HL-60 (cell line): Measurements from ENCODE around the gene PCIF1.

Source experiments
- DNase-seq, 2 experiments: peaks; one replicate each; pipeline ENCODE4 v3.0.0-alpha.2; 2010 to 2020; ENCODE audit warnings: low read depth in 1 of 2, low spot score in 1 of 2
- H3K27ac ChIP-seq: fragments of 250-450 bp; sonication (Bioruptor Pico); replicated peaks from 2 replicates; pipeline ENCODE4 v1.5.1; 2020; ENCODE audit warnings: mild to moderate bottlenecking, moderate library complexity
- H3K27me3 ChIP-seq: fragments of 250-450 bp; sonication (Bioruptor Pico); 2 replicates; pipeline ENCODE4 v1.5.1; 2021; ENCODE audit warnings: mild to moderate bottlenecking, moderate library complexity; ENCODE audit not compliant: insufficient read depth, poor library complexity, severe bottlenecking
- H3K4me3 ChIP-seq: replicated peaks from 2 replicates; pipeline ENCODE4 v1.5.1; 2011; ENCODE audit warnings: mild to moderate bottlenecking, control low read depth, low read length; ENCODE audit not compliant: insufficient read depth
- GABPA ChIP-seq: IDR thresholded peaks from 2 replicates; pipeline ENCODE4 v1.6.1; 2012; ENCODE audit warnings: low read depth
- POLR2AphosphoS5 ChIP-seq: IDR thresholded peaks from 2 replicates; pipeline ENCODE4 v1.6.1; 2012; ENCODE audit warnings: low read depth
- SPI1 ChIP-seq: IDR thresholded peaks from 2 replicates; pipeline ENCODE4 v1.6.1; 2012; ENCODE audit warnings: low read depth, mild to moderate bottlenecking, borderline replicate concordance
- TF ChIP-seq, protein P1 (sequence below): IDR thresholded peaks from one replicate; pipeline ENCODE4 v1.5.1; 2011; ENCODE audit warnings: low read length, control low read depth, inconsistent platforms; ENCODE audit not compliant: insufficient read depth
- TF ChIP-seq, protein P2 (sequence below): IDR thresholded peaks from 2 replicates; pipeline ENCODE4 v1.6.1; 2012; ENCODE audit warnings: low read depth; ENCODE audit not compliant: insufficient replicate concordance

The PCIF1 gene

DNA sequence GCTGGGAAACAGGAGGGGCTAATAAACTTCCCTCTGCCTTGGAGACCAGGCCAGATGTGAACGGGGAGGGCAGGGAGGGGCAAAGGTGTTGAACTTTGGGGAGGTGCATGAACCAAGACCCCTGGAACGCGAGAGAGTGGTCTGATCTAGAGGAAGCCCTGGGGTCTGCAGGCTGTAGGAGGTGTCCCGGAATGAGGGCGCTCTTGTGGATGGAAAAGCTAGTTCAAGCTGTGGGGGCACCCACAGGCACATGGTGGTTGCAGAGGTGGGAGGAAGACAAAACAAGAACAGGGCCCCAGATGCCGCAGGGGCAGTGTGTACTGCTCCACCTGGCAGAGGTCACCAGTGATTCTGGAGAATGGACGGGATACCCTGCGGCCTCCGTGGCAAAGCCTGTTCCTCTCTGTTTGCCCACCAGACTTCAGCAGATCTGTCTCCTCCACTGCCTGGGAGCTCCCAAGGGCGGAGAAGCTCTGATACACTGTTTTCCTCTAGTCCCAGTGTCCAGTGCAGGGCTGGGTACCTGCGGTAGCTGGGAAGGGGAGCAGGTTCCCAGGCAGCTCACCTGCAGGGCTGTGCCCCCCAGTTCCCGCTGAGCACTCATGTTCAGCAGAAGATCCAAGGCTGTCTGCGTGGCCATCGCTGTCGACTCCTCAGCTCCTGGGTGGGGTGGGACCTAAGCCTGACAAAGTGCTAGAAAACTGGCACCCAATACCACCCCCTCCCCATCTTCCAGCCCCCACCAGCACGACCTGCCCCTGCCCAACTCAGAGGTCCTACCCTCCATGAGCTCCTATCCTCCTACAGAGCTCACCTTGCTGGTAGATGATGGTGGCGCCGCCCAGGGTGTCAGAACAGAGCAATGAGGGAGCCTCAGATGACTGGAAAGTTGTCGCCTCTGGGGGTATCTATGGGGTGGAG is 22.8 kb downstream of the PCIF1 start:
- TF ChIP-seq GABPA (no peak), SPI1 (no peak), POLR2AphosphoS5 (no peak)
- TF ChIP-seq, protein P1, sequence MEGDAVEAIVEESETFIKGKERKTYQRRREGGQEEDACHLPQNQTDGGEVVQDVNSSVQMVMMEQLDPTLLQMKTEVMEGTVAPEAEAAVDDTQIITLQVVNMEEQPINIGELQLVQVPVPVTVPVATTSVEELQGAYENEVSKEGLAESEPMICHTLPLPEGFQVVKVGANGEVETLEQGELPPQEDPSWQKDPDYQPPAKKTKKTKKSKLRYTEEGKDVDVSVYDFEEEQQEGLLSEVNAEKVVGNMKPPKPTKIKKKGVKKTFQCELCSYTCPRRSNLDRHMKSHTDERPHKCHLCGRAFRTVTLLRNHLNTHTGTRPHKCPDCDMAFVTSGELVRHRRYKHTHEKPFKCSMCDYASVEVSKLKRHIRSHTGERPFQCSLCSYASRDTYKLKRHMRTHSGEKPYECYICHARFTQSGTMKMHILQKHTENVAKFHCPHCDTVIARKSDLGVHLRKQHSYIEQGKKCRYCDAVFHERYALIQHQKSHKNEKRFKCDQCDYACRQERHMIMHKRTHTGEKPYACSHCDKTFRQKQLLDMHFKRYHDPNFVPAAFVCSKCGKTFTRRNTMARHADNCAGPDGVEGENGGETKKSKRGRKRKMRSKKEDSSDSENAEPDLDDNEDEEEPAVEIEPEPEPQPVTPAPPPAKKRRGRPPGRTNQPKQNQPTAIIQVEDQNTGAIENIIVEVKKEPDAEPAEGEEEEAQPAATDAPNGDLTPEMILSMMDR: no peak
- TF ChIP-seq, protein P2, sequence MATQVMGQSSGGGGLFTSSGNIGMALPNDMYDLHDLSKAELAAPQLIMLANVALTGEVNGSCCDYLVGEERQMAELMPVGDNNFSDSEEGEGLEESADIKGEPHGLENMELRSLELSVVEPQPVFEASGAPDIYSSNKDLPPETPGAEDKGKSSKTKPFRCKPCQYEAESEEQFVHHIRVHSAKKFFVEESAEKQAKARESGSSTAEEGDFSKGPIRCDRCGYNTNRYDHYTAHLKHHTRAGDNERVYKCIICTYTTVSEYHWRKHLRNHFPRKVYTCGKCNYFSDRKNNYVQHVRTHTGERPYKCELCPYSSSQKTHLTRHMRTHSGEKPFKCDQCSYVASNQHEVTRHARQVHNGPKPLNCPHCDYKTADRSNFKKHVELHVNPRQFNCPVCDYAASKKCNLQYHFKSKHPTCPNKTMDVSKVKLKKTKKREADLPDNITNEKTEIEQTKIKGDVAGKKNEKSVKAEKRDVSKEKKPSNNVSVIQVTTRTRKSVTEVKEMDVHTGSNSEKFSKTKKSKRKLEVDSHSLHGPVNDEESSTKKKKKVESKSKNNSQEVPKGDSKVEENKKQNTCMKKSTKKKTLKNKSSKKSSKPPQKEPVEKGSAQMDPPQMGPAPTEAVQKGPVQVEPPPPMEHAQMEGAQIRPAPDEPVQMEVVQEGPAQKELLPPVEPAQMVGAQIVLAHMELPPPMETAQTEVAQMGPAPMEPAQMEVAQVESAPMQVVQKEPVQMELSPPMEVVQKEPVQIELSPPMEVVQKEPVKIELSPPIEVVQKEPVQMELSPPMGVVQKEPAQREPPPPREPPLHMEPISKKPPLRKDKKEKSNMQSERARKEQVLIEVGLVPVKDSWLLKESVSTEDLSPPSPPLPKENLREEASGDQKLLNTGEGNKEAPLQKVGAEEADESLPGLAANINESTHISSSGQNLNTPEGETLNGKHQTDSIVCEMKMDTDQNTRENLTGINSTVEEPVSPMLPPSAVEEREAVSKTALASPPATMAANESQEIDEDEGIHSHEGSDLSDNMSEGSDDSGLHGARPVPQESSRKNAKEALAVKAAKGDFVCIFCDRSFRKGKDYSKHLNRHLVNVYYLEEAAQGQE: no peak
- H3K4me3 ChIP-seq: no peak overlapping the region
- no peak overlapping the region for H3K27ac ChIP-seq
- H3K27me3 ChIP-seq: no peaks in the 10 kb centered on the region
- DNase-seq: no peak

DNA sequence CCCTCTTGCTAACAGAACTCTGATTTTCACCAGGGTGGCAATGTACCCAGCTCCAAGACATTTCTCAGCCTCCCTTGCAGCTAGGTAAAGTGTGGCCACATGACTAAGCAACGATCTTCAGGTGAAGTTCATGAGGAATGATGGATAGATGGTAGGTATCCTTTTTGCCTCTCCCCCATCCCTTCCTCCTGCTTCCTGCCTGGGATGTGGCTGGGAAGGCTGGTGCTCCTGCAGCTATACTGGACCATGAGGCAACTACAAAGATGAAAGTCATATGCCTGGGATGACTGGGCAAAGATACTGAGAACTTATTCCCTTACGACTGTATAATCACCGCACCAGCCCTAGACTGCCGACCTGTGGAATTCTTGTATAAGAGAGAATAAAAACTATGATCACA is 24.1 kb downstream of the PCIF1 start:
- no peaks in the 10 kb centered on the region for H3K27me3 ChIP-seq
- no peak overlapping the region for H3K27ac ChIP-seq
- no peak for DNase-seq
- no peak for TF ChIP-seq SPI1
- TF ChIP-seq, protein P1: no peak
- no peak for TF ChIP-seq POLR2AphosphoS5
- TF ChIP-seq, protein P2: no peak
- no peak for TF ChIP-seq GABPA
- no peak overlapping the region for H3K4me3 ChIP-seq

DNA sequence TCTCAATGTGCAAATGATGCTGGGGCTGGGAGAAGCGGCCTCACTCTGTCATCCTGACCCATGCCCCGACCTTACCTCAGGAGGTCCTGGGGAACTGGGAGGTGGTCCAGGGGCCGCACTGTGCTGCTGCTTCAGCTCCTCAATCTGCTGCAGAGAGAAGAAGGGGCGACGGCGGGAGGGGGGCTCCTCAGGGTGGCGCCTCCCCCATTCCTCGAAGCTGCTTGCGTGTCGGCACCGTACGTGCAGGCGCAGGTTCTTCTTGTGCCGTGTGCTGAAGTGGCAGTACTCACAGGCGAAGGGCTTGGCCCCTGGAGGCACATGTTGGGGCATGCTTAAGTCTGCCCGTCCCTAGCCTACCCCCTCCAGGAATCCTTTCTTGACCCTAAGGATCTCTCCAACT is 24.6 kb downstream of the PCIF1 start:
- DNase-seq: no peak
- Histone ChIP-seq H3K4me3 (no peak overlapping the region), H3K27me3 (no peaks in the 10 kb centered on the region), H3K27ac (no peak overlapping the region)
- TF ChIP-seq SPI1: no peak
- TF ChIP-seq GABPA: no peak
- TF ChIP-seq, protein P1: no peak
- TF ChIP-seq, protein P2: no peak
- no peak for TF ChIP-seq POLR2AphosphoS5
